ENCODE data around the gene LIME1.

LIME1 gene

GRCh38 chr20:63741676-63742380 lies 5.4 kb downstream of the LIME1 start:
- peaks cover 34% of the 10 kb centered on the region for H3K4me1 ChIP-seq (ENCODE audit: control insufficient read depth, insufficient read depth, low read length)
- no peaks in the 10 kb centered on the region for H3K9me3 ChIP-seq (ENCODE audit: control insufficient read depth in 2 of 2, low read length in 2 of 2)
- peak overlapping the region; percentile 71 to 81 for H3K4me3 ChIP-seq (ENCODE audit: low read length in 2 of 2)
- H3K36me3 ChIP-seq (ENCODE audit: control insufficient read depth in 2 of 2, insufficient read depth in 2 of 2, low read length in 2 of 2): no peaks in the 10 kb centered on the region
- H3K9ac ChIP-seq (ENCODE audit: low read length in 2 of 2): no peak overlapping the region
- peak overlapping the region; percentile 49 for H3K27ac ChIP-seq (ENCODE audit: low read length)
- H3K27me3 ChIP-seq (ENCODE audit: control insufficient read depth in 1 of 2, insufficient read depth in 2 of 2, low read length in 2 of 2): no peaks in the 10 kb centered on the region

GRCh38 chr20:63742381-63743024 lies 6.0 kb downstream of the LIME1 start:
- Histone ChIP-seq H3K27ac (ENCODE audit: low read length) (no peak overlapping the region), H3K36me3 (ENCODE audit: control insufficient read depth in 2 of 2, insufficient read depth in 2 of 2, low read length in 2 of 2) (no peaks in the 10 kb centered on the region), H3K4me3 (ENCODE audit: low read length in 2 of 2) (no peak overlapping the region), H3K4me1 (ENCODE audit: control insufficient read depth, insufficient read depth, low read length) (peaks cover 34% of the 10 kb centered on the region), H3K9me3 (ENCODE audit: control insufficient read depth in 2 of 2, low read length in 2 of 2) (no peaks in the 10 kb centered on the region), H3K9ac (ENCODE audit: low read length in 2 of 2) (no peak overlapping the region), H3K27me3 (ENCODE audit: control insufficient read depth in 1 of 2, insufficient read depth in 2 of 2, low read length in 2 of 2) (no peaks in the 10 kb centered on the region)

- H3K9me3 ChIP-seq (ENCODE audit: control insufficient read depth in 2 of 2, low read length in 2 of 2): no peaks in the 10 kb centered on the region
- no peaks in the 10 kb centered on the region for H3K27me3 ChIP-seq (ENCODE audit: control insufficient read depth in 1 of 2, insufficient read depth in 2 of 2, low read length in 2 of 2)
- H3K27ac ChIP-seq (ENCODE audit: low read length): no peak overlapping the region
- H3K4me3 ChIP-seq (ENCODE audit: low read length in 2 of 2): no peak overlapping the region
- H3K36me3 ChIP-seq (ENCODE audit: control insufficient read depth in 2 of 2, insufficient read depth in 2 of 2, low read length in 2 of 2): no peaks in the 10 kb centered on the region
- H3K4me1 ChIP-seq (ENCODE audit: control insufficient read depth, insufficient read depth, low read length): peaks cover 30% of the 10 kb centered on the region
- H3K9ac ChIP-seq (ENCODE audit: low read length in 2 of 2): no peak overlapping the region
Observed at GRCh38 chr20:63743210-63743970, 6.9 kb downstream of the LIME1 start.

GRCh38 chr20:63744158-63744557 lies 7.7 kb downstream of the LIME1 start:
- no peak overlapping the region for H3K9ac ChIP-seq (ENCODE audit: low read length in 2 of 2)
- H3K36me3 ChIP-seq (ENCODE audit: control insufficient read depth in 2 of 2, insufficient read depth in 2 of 2, low read length in 2 of 2): no peaks in the 10 kb centered on the region
- H3K27me3 ChIP-seq (ENCODE audit: control insufficient read depth in 1 of 2, insufficient read depth in 2 of 2, low read length in 2 of 2): no peaks in the 10 kb centered on the region

GRCh38 chr20:63744574-63745423 lies 8.3 kb downstream of the LIME1 start:
- Histone ChIP-seq H3K4me1 (ENCODE audit: control insufficient read depth, insufficient read depth, low read length) (peaks cover 20% of the 10 kb centered on the region), H3K27me3 (ENCODE audit: control insufficient read depth in 1 of 2, insufficient read depth in 2 of 2, low read length in 2 of 2) (no peaks in the 10 kb centered on the region), H3K36me3 (ENCODE audit: control insufficient read depth in 2 of 2, insufficient read depth in 2 of 2, low read length in 2 of 2) (no peaks in the 10 kb centered on the region), H3K27ac (ENCODE audit: low read length) (no peak overlapping the region), H3K4me3 (ENCODE audit: low read length in 2 of 2) (no peak overlapping the region), H3K9me3 (ENCODE audit: control insufficient read depth in 2 of 2, low read length in 2 of 2) (no peaks in the 10 kb centered on the region), H3K9ac (ENCODE audit: low read length in 2 of 2) (no peak overlapping the region)

More at GRCh38 chr20:63744158-63744557, 7.7 kb downstream of the LIME1 start:
- H3K4me1 ChIP-seq (ENCODE audit: control insufficient read depth, insufficient read depth, low read length): peaks cover 22% of the 10 kb centered on the region
- no peaks in the 10 kb centered on the region for H3K9me3 ChIP-seq (ENCODE audit: control insufficient read depth in 2 of 2, low read length in 2 of 2)
- no peak overlapping the region for H3K27ac ChIP-seq (ENCODE audit: low read length)
- H3K4me3 ChIP-seq (ENCODE audit: low read length in 2 of 2): no peak overlapping the region

GRCh38 chr20:63745424-63745805 lies 9.0 kb downstream of the LIME1 start:
- Histone ChIP-seq H3K27ac (ENCODE audit: low read length) (no peak overlapping the region), H3K4me1 (ENCODE audit: control insufficient read depth, insufficient read depth, low read length) (peaks cover 18% of the 10 kb centered on the region), H3K36me3 (ENCODE audit: control insufficient read depth in 2 of 2, insufficient read depth in 2 of 2, low read length in 2 of 2) (no peaks in the 10 kb centered on the region)

GRCh38 chr20:63745961-63746731 lies 9.7 kb downstream of the LIME1 start:
- Histone ChIP-seq H3K27ac (ENCODE audit: low read length) (no peak overlapping the region), H3K4me3 (ENCODE audit: low read length in 2 of 2) (no peak overlapping the region), H3K9me3 (ENCODE audit: control insufficient read depth in 2 of 2, low read length in 2 of 2) (no peaks in the 10 kb centered on the region)

More at GRCh38 chr20:63745424-63745805, 9.0 kb downstream of the LIME1 start:
- H3K4me3 ChIP-seq (ENCODE audit: low read length in 2 of 2): no peak overlapping the region
- no peaks in the 10 kb centered on the region for H3K27me3 ChIP-seq (ENCODE audit: control insufficient read depth in 1 of 2, insufficient read depth in 2 of 2, low read length in 2 of 2)
- no peak overlapping the region for H3K9ac ChIP-seq (ENCODE audit: low read length in 2 of 2)
- no peaks in the 10 kb centered on the region for H3K9me3 ChIP-seq (ENCODE audit: control insufficient read depth in 2 of 2, low read length in 2 of 2)

GRCh38 chr20:63746751-63747315 lies 10.4 kb downstream of the LIME1 start:
- Histone ChIP-seq H3K27me3 (ENCODE audit: control insufficient read depth in 1 of 2, insufficient read depth in 2 of 2, low read length in 2 of 2) (no peaks in the 10 kb centered on the region), H3K27ac (ENCODE audit: low read length) (no peak overlapping the region), H3K36me3 (ENCODE audit: control insufficient read depth in 2 of 2, insufficient read depth in 2 of 2, low read length in 2 of 2) (no peaks in the 10 kb centered on the region), H3K4me3 (ENCODE audit: low read length in 2 of 2) (no peak overlapping the region), H3K4me1 (ENCODE audit: control insufficient read depth, insufficient read depth, low read length) (peaks cover 4% of the 10 kb centered on the region), H3K9me3 (ENCODE audit: control insufficient read depth in 2 of 2, low read length in 2 of 2) (no peaks in the 10 kb centered on the region), H3K9ac (ENCODE audit: low read length in 2 of 2) (no peak overlapping the region)

More at GRCh38 chr20:63745961-63746731, 9.7 kb downstream of the LIME1 start:
- H3K36me3 ChIP-seq (ENCODE audit: control insufficient read depth in 2 of 2, insufficient read depth in 2 of 2, low read length in 2 of 2): no peaks in the 10 kb centered on the region
- H3K4me1 ChIP-seq (ENCODE audit: control insufficient read depth, insufficient read depth, low read length): peaks cover 11% of the 10 kb centered on the region
- no peaks in the 10 kb centered on the region for H3K27me3 ChIP-seq (ENCODE audit: control insufficient read depth in 1 of 2, insufficient read depth in 2 of 2, low read length in 2 of 2)
- H3K9ac ChIP-seq (ENCODE audit: low read length in 2 of 2): no peak overlapping the region

- Histone ChIP-seq H3K27me3 (ENCODE audit: control insufficient read depth in 1 of 2, insufficient read depth in 2 of 2, low read length in 2 of 2) (no peaks in the 10 kb centered on the region), H3K36me3 (ENCODE audit: control insufficient read depth in 2 of 2, insufficient read depth in 2 of 2, low read length in 2 of 2) (no peaks in the 10 kb centered on the region), H3K9ac (ENCODE audit: low read length in 2 of 2) (no peak overlapping the region), H3K4me3 (ENCODE audit: low read length in 2 of 2) (no peak overlapping the region), H3K4me1 (ENCODE audit: control insufficient read depth, insufficient read depth, low read length) (no peaks in the 10 kb centered on the region), H3K27ac (ENCODE audit: low read length) (no peak overlapping the region), H3K9me3 (ENCODE audit: control insufficient read depth in 2 of 2, low read length in 2 of 2) (no peaks in the 10 kb centered on the region)
Observed at GRCh38 chr20:63747622-63748069, 11.2 kb downstream of the LIME1 start.

Data from stomach smooth muscle (tissue), 2 donors.